CD4-positive, alpha-beta T cell (primary cell): Measurements from ENCODE around the gene ZMYM2. TPM values are rescaled to one million over a fixed set of nuclear protein-coding genes. Genes with fewer than 3 reads are reported as not detected.

Source experiments
- ATAC-seq: fragments of 200-7000 bp; cut with Tn5 transposase; one replicate; pipeline ENCODE4 v1.10.0; 2022; ENCODE audit warnings: mild to moderate bottlenecking; ENCODE audit not compliant: poor library complexity
- CTCF ChIA-PET: fragments of 350-600 bp; sonication (Branson Sonifier 250); formaldehyde crosslinking; loops from one replicate; lab custom pipeline; 2021; ENCODE audit warnings: antibody characterized with exemption, inconsistent platforms; lab: Charles Lee
- POLR2A ChIA-PET: fragments of 350-600 bp; sonication (Branson Sonifier 250); formaldehyde crosslinking; loops from one replicate; lab custom pipeline; 2021; ENCODE audit warnings: antibody characterized with exemption, inconsistent platforms; lab: Charles Lee
- DNase-seq, 14 experiments: peaks; one replicate each; pipeline ENCODE4 v3.0.0-alpha.2; 2013 to 2020; ENCODE audit warnings: mixed read lengths in 2 of 14
- H3K27ac ChIP-seq, 2 donors: one replicate each; pipeline versions ENCODE4 v1.5.1 to v1.7.0; 2013; ENCODE audit warnings: low read length in 2 of 2, low read depth in 1 of 2, mild to moderate bottlenecking in 1 of 2
- H3K27me3 ChIP-seq, 2 experiments: 1 replicate in 1 of 2; 2 replicates in 1 of 2; pipeline versions ENCODE4 v1.6.1 to v1.7.0; 2013; ENCODE audit warnings: low read length in 2 of 2, control low read depth in 1 of 2, mild to moderate bottlenecking in 1 of 2, moderate library complexity in 1 of 2; ENCODE audit not compliant: insufficient read depth in 2 of 2, control insufficient read depth in 1 of 2
- H3K36me3 ChIP-seq: one replicate; pipeline ENCODE4 v1.6.1; 2013; ENCODE audit warnings: low read length, control low read depth; ENCODE audit not compliant: insufficient read depth
- H3K4me1 ChIP-seq: one replicate; pipeline ENCODE4 v1.6.1; 2013; ENCODE audit warnings: low read length, control low read depth; ENCODE audit not compliant: insufficient read depth
- H3K4me3 ChIP-seq: one replicate; pipeline ENCODE4 v1.5.1; 2013; ENCODE audit warnings: mild to moderate bottlenecking, low read length, moderate library complexity
- H3K9me3 ChIP-seq, 2 experiments: 1 replicate in 1 of 2; 2 replicates in 1 of 2; pipeline versions ENCODE4 v1.6.1 to v1.7.0; 2013; ENCODE audit warnings: low read length in 2 of 2, mild to moderate bottlenecking in 2 of 2, control low read depth in 1 of 2, moderate library complexity in 1 of 2; ENCODE audit not compliant: control insufficient read depth in 1 of 2, insufficient read depth in 1 of 2
- H3K27ac Mint-ChIP-seq: one replicate; pipeline ENCODE4 v1.8.0; 2020; ENCODE audit warnings: mixed read lengths
- H3K27me3 Mint-ChIP-seq: one replicate; pipeline ENCODE4 v1.8.0; 2021; ENCODE audit warnings: mixed read lengths
- H3K36me3 Mint-ChIP-seq: one replicate; pipeline ENCODE4 v1.8.0; 2021; ENCODE audit warnings: low read depth, mixed read lengths
- H3K4me1 Mint-ChIP-seq: one replicate; pipeline ENCODE4 v1.8.0; 2021; ENCODE audit warnings: low read depth, mixed read lengths
- H3K4me3 Mint-ChIP-seq: one replicate; pipeline ENCODE4 v1.8.0; 2020; ENCODE audit warnings: mild to moderate bottlenecking, mixed read lengths
- H3K9me3 Mint-ChIP-seq: one replicate; pipeline ENCODE4 v1.8.0; 2020; ENCODE audit warnings: mixed read lengths
- CTCF ChIP-seq: fragments of 200-600 bp; IDR thresholded peaks from one replicate; pipeline ENCODE4 v1.8.0; 2022; ENCODE audit warnings: antibody characterized with exemption, mild to moderate bottlenecking
- intact Hi-C, 2 experiments: fragments of 100-400 bp; cut with DNase I in 1 of 2; cut with micrococcal nuclease in 1 of 2; formaldehyde crosslinking; loops; one replicate each; pipeline versions ENCODE4 v1.15.1 to v1.9.0; 2023 to 2025; cut with DNase I, micrococcal nuclease
- total RNA-seq, 174 experiments: library from RNA in 2 of 174; stranded (reverse) in 2 of 174; gene quantifications; one replicate each; pipeline ENCODE4 v1.2.3 and lab custom pipeline; 2021 to 2026

ZMYM2 gene
- total RNA-seq, 2 experiments from 2014 or later, result 106 to 110 TPM

GRCh38 chr13:20093951-20094350, 135.4 kb downstream of the ZMYM2 start:
- no peaks in the 10 kb centered on the region for H3K36me3 Mint-ChIP-seq
- Histone ChIP-seq H3K4me3 (no peak overlapping the region), H3K27me3 (peaks cover 0 to 4% of the 10 kb centered on the region in 2 experiments), H3K4me1 (no peaks in the 10 kb centered on the region), H3K36me3 (no peaks in the 10 kb centered on the region), H3K27ac (no peak overlapping the region), H3K9me3 (no peaks in the 10 kb centered on the region)
- no peak for ATAC-seq
- DNase-seq, result no peak
- TF ChIP-seq CTCF, result no peak
- ChIA-PET CTCF (interaction anchor here (1.1 kb wide), 2 partner anchors 22 to 24 kb away, joined by 3 to 4 read pairs; no protein-coding TSS in a partner anchor), POLR2A (no interaction called here)
- H3K27ac Mint-ChIP-seq, result no peak overlapping the region
- no peak overlapping the region for H3K4me3 Mint-ChIP-seq
- H3K27me3 Mint-ChIP-seq, result peaks cover 17% of the 10 kb centered on the region
- no peaks in the 10 kb centered on the region for H3K9me3 Mint-ChIP-seq
- no peaks in the 10 kb centered on the region for H3K4me1 Mint-ChIP-seq
- intact Hi-C loops, result no loop called here

- no peak for ATAC-seq
- H3K4me3 Mint-ChIP-seq, result no peak overlapping the region
- ChIA-PET POLR2A (no interaction called here), CTCF (no interaction called here)
- peaks cover 5% of the 10 kb centered on the region for H3K4me1 Mint-ChIP-seq
- no peak for TF ChIP-seq CTCF
- intact Hi-C loops, result no loop called here
- H3K27me3 Mint-ChIP-seq, result peaks cover 67% of the 10 kb centered on the region
- Histone ChIP-seq H3K27ac (no peak overlapping the region), H3K36me3 (no peaks in the 10 kb centered on the region), H3K9me3 (no peaks in the 10 kb centered on the region), H3K4me3 (no peak overlapping the region), H3K4me1 (no peaks in the 10 kb centered on the region), H3K27me3 (peaks cover 10 to 24% of the 10 kb centered on the region in 2 experiments)
- H3K27ac Mint-ChIP-seq, result no peak overlapping the region
- H3K9me3 Mint-ChIP-seq, result no peaks in the 10 kb centered on the region
- DNase-seq, result no peak
- no peaks in the 10 kb centered on the region for H3K36me3 Mint-ChIP-seq
These were observed 140.8 kb downstream of the ZMYM2 start for GRCh38 chr13:20099319-20099718.

- no peak for TF ChIP-seq CTCF
- peaks cover 0 to 4% of the 10 kb centered on the region in 2 experiments for H3K9me3 ChIP-seq
- peaks cover 74% of the 10 kb centered on the region for H3K27me3 Mint-ChIP-seq
- H3K27ac Mint-ChIP-seq, result no peak overlapping the region
- intact Hi-C loops, result no loop called here
- no peak overlapping the region for H3K27ac ChIP-seq
- no peaks in the 10 kb centered on the region for H3K36me3 ChIP-seq
- no peak for DNase-seq
- H3K4me1 ChIP-seq, result no peaks in the 10 kb centered on the region
- CTCF ChIA-PET, result no interaction called here
- POLR2A ChIA-PET, result no interaction called here
- peaks cover 5% of the 10 kb centered on the region for H3K4me1 Mint-ChIP-seq
- H3K27me3 ChIP-seq, result peaks cover 10 to 24% of the 10 kb centered on the region in 2 experiments
- no peaks in the 10 kb centered on the region for H3K9me3 Mint-ChIP-seq
- no peak for ATAC-seq
- H3K36me3 Mint-ChIP-seq, result no peaks in the 10 kb centered on the region
- H3K4me3 Mint-ChIP-seq, result no peak overlapping the region
- no peak overlapping the region for H3K4me3 ChIP-seq
These were observed 143.2 kb downstream of the ZMYM2 start for GRCh38 chr13:20101467-20102316.
